Lung (tissue), 12 donors: ENCODE results near the gene OPN4. TPM values are rescaled to one million over a fixed set of nuclear protein-coding genes. Genes with fewer than 3 reads are reported as not detected.

Experiments used
- ATAC-seq: fragments of 200-7000 bp; cut with Tn5 transposase; one replicate; pipeline ENCODE4 v1.9.1; 2020; ENCODE audit warnings: moderate number of reproducible peaks; ENCODE audit not compliant: insufficient read depth, low FRiP score
- DNase-seq, 3 donors: peaks; one replicate each; pipeline ENCODE4 v3.0.0-alpha.2; 2013 to 2017
- H3K27ac ChIP-seq, 2 donors: one replicate each; pipeline ENCODE4 v1.5.1; 2013; ENCODE audit warnings: mild to moderate bottlenecking in 2 of 2, moderate library complexity in 2 of 2, control low read depth in 1 of 2, inconsistent platforms in 1 of 2, low read depth in 1 of 2, low read length in 1 of 2
- H3K27me3 ChIP-seq, 3 donors: one replicate each; pipeline ENCODE4 v1.5.1; 2013; ENCODE audit warnings: low read length in 2 of 3; ENCODE audit not compliant: control insufficient read depth in 3 of 3, insufficient read depth in 3 of 3
- H3K36me3 ChIP-seq, 4 donors: one replicate each; pipeline ENCODE4 v1.5.1; 2013; ENCODE audit warnings: low read length in 4 of 4, mild to moderate bottlenecking in 1 of 4, moderate library complexity in 1 of 4; ENCODE audit not compliant: control insufficient read depth in 4 of 4, insufficient read depth in 4 of 4
- H3K4me1 ChIP-seq, 5 donors: one replicate each; pipeline ENCODE4 v1.5.1; 2013; ENCODE audit warnings: low read length in 5 of 5, mild to moderate bottlenecking in 2 of 5, moderate library complexity in 1 of 5; ENCODE audit not compliant: control insufficient read depth in 5 of 5, insufficient read depth in 5 of 5
- H3K4me3 ChIP-seq: one replicate; pipeline ENCODE4 v1.5.1; 2013; ENCODE audit warnings: mild to moderate bottlenecking, control low read depth, moderate library complexity
- H3K9ac ChIP-seq, 2 donors: one replicate each; pipeline ENCODE4 v1.5.1; 2013; ENCODE audit warnings: low read length in 2 of 2, control low read depth in 1 of 2; ENCODE audit not compliant: insufficient read depth in 1 of 2
- H3K9me3 ChIP-seq, 4 donors: one replicate each; pipeline ENCODE4 v1.5.1; 2013; ENCODE audit warnings: low read length in 3 of 4, mild to moderate bottlenecking in 1 of 4, moderate library complexity in 1 of 4; ENCODE audit not compliant: control insufficient read depth in 4 of 4, insufficient read depth in 3 of 4
- CTCF ChIP-seq: IDR thresholded peaks from 2 replicates; pipeline ENCODE4 v1.5.1; 2012; ENCODE audit warnings: mild to moderate bottlenecking; ENCODE audit errors: control extremely low read depth, extremely low read depth
- WGBS, 2 donors: extraction: QIAGEN DNeasy Blood & Tissue Kit; methylation state at CpG; one replicate each; pipeline ENCODE4 v1.1.7; 2013; 5-methylcytosine and 5-hydroxymethylcytosine counted together
- polyA plus RNA-seq, 2 donors: library from polyadenylated mRNA; stranded (reverse); fragments of 200-250 nt; gene quantifications; one replicate each; pipeline ENCODE4 v1.2.1, GENCODE V29; 2013
- total RNA-seq, 2 donors: library from RNA; depleted of rRNA in 1 of 2; stranded (reverse); fragments of >200 nt in 1 of 2; gene quantifications; one replicate each; pipeline ENCODE4 v1.2.1, GENCODE V29; 2014 to 2021
- donor health status: control.
- donor health status: control.
- donor health status: Bipolar disorder and iron deficiency.
- donor health status: healthy.
- donor health status: DM: yes; HTN: yes; CAD: no.

The OPN4 gene
- total and polyA plus RNA-seq, 4 donors = 0.12 TPM; not detected in 3

GRCh38 chr10:86666538-86666937, 12.2 kb downstream of the OPN4 start:
- H3K36me3 ChIP-seq = no peaks in the 10 kb centered on the region
- H3K27ac ChIP-seq = peak overlapping the region in 1 of 2 donors; percentile 94
- DNase-seq (no peak), ATAC-seq (no peak)
- no peaks in the 10 kb centered on the region for H3K27me3 ChIP-seq
- H3K4me3 ChIP-seq = no peak overlapping the region
- no peak for TF ChIP-seq CTCF
- no peak overlapping the region for H3K9ac ChIP-seq
- H3K9me3 ChIP-seq = peaks cover 0 to 2% (median 0%) of the 10 kb centered on the region in 4 donors
- 82 to 86% methylated on average over 7 of the region's 7 CpGs for WGBS, 2 donors
- H3K4me1 ChIP-seq = peaks cover 0 to 30% (median 9%) of the 10 kb centered on the region in 5 donors

- no peaks in the 10 kb centered on the region for H3K36me3 ChIP-seq
- peaks cover 0 to 2% (median 0%) of the 10 kb centered on the region in 4 donors for H3K9me3 ChIP-seq
- H3K4me3 ChIP-seq = no peak overlapping the region
- WGBS, 2 donors = 81 to 89% methylated on average over 10 of the region's 10 CpGs
- DNase-seq = no peak
- TF ChIP-seq CTCF = no peak
- peaks cover 0 to 31% (median 3%) of the 10 kb centered on the region in 5 donors for H3K4me1 ChIP-seq
- no peak overlapping the region for H3K9ac ChIP-seq
- H3K27ac ChIP-seq = peak overlapping the region; percentile 15 to 94
- no peak for ATAC-seq
- H3K27me3 ChIP-seq = no peaks in the 10 kb centered on the region
Measured at GRCh38 chr10:86667421-86668181, 13.3 kb downstream of the OPN4 start.

- TF ChIP-seq CTCF = no peak
- Histone ChIP-seq H3K4me1 (peaks cover 0 to 39% (median 3%) of the 10 kb centered on the region in 5 donors), H3K9me3 (peaks cover 0 to 2% (median 0%) of the 10 kb centered on the region in 4 donors), H3K27ac (peak within 1 kb of the TSS; percentile 15 to 94), H3K4me3 (no peak within 1 kb of the TSS), H3K27me3 (no peaks in the 10 kb centered on the region), H3K9ac (no peak within 1 kb of the TSS), H3K36me3 (no peaks in the 10 kb centered on the region)
- WGBS, 2 donors = 60 to 74% methylated on average over 22 to 23 of the region's 23 CpGs
- DNase-seq (peak in 1 of 3 donors; percentile 40), ATAC-seq (no peak)
Measured at GRCh38 chr10:86668297-86669165, 14.2 kb downstream of the OPN4 start, which contains the start of gene LDB3. Gene LDB3, plus strand, starts transcription at chr10:86668511. Its CDS starts 181 bp downstream, at chr10:86668692.
